CD1c-positive myeloid dendritic cell (primary cell): ENCODE data around the gene EPHB4.
"Not testable (repeated sequence)": the region's sequence is repeated elsewhere in the genome, so short reads cannot be mapped to it uniquely, and the experiment has no call there.

Experiments used
- DNase-seq: peaks from one replicate; pipeline ENCODE4 v3.0.0-alpha.2; 2016; ENCODE audit errors: extremely low spot score

Gene EPHB4

DNA sequence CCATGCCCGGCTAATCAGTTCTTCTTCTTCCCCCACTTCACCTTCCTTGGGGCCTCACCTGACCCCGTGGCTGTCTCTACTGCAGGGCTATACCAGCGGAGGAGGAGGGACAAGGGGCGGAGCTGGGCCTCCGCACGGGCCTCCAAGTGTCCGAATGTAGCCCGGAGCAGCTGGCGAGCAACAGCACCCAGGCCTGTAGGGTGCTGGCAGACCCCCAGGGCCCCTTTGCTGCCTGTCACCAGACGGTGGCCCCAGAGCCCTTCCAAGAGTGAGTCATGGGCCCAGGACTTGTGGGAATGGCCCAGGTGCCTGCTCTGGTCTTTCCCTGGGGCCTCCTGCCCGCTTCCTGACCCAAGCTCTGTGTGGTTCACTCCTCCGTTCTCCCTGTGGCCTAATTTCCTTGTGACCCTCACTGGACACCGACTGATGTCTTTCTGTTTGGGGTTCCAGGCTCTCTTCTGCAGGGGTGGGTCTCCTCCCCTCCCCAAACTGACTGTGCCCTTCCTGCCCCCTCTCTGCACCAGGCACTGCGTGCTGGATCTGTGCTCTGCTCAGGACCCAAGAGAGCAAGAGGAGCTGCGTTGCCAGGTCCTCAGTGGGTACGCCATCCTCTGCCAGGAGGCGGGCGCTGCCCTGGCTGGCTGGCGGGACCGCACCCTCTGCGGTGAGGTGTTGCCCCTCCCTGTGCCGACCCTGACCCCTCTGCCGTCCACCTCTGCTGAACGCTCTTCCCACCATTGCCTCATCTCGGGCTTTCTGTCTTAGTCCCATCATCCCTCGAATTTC lies 35.2 kb downstream of the EPHB4 start:
- DNase-seq = no peak

DNA sequence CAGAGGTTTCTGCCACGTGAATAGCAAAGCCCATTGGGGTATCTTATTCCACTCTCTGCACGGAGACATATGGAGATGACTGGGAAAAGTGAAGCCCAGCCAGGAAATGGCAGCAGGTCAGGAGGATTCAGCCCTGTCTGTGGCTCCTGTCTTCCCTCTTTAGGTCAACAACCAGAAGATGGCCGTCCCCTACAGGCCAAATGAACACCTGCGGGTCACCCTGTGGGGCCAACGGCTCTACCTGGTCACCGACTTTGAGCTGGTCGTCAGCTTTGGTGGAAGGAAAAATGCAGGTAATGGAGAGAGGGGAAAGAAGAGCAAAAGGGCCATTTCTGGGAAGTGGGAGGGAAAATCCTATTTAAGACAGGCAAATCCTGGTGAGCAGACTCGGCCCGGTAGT lies 38.3 kb downstream of the EPHB4 start:
- DNase-seq = no peak

DNA sequence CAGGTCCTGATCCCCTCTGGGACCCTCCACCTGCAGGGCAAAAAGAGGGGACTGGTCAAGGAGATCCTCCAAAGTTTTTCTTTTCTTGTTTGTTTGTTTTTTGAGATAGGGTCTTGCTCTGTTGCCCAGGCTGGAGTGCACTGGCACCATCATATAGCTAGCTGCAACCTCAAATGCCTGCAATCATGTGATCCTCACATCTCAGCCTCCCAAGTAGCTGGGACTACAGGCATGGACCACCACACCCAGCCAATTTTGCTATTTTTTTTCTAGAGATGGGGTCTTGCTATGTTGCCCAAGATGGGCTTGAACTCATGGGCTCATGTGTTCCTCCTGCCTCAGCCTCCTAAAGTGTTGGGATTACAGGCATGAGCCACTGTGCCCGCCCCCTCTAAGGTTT lies 41.0 kb downstream of the EPHB4 start:
- DNase-seq = no peak

DNA sequence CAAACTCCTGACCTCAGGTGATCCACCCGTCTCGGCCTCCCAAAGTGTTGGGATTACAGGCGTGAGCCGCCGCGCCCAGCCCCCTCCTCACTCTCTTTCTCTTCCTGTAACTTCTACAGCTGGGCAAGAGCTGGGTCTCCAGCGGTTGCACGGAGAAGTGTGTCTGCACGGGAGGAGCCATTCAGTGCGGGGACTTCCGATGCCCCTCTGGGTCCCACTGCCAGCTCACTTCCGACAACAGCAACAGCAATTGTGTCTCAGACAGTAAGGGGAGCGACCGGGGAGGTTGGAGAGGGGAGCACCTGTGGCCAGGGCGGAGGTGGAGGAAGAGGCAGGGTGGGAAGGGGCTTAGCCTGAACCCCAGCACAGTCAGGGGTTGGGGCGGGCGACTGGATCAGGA lies 41.4 kb downstream of the EPHB4 start:
- DNase-seq = no peak

DNA sequence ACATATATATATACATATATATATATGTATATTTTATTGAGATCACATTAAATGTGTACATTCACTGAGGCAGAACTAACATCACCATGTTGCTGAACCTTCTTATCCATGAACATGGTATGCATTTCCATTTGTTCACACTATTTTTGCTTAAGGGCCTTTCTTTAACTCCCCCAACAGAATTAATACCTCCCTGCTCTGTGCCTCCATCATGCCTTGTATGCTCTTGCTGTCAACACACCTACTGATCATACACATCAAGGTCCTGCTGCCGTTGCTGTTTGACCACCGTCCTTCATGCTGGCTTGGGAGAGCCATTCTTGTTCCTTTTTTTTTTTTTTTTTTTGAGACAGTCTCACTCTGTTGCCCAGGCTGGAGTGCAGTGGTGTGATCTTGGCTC lies 43.5 kb downstream of the EPHB4 start:
- no peak for DNase-seq

DNA sequence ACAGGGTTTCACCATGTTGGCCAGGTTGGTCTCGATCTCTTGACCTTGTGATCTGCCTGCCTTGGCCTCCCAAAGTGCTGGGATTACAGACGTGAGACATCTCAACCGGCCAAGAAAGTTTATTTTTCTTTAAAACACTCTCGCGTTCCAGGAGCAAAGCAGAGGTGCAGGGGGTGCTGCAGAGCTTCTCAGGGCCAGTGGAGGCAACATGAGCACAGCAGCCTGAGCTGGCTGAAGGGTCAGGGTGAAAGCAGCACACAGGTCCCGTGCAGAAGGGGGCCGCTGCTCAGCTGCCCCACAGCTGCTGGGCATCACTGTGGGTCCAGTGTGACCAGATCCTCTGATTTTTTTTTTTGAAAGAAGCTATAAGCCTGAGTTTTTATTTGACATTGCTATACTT lies 46.1 kb downstream of the EPHB4 start:
- DNase-seq = no peak

DNA sequence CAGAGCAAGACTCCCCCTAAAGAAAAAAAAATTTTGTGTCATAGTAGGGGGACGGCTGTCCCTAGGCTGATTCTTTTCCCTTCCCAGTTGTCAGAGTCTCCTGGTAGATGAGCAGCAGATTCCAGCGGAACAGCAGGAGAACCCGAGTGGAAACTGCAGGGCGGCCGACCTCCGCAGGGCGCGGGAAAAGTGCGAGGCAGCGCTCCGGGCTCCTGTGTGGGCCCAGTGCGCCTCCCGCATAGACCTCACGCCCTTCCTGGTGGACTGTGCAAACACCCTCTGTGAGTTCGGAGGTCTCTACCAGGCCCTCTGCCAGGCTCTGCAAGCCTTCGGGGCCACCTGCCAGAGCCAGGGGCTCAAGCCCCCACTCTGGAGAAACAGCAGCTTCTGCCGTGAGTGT lies 48.0 kb downstream of the EPHB4 start:
- DNase-seq = no peak

DNA sequence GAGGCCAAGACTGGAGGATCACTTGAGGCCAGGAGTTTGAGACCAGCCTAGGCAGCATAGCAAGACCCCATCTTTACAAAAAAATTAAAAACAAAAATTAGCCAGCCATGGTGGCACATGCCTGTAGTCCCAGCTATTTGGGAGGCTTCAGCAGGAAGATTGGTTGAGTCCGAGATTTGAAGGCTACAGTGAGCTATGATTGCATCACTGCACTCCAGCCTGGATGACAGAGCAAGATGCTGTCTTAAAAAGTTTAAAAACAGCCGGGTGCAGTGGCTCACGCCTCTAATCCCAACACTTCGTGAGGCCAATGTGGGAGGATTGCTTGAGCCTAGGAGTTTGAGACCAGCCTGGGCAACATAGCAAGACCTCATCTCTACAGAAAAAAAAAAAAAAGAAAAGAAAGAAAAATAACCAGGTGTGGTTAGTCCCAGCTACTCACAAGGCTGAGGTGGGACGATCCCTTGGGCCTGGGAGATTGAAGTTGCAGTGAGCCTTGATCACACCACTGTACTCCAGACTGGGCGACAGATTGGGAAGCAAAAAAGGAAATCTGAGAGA lies 49.2 kb downstream of the EPHB4 start:
- no peak for DNase-seq

DNA sequence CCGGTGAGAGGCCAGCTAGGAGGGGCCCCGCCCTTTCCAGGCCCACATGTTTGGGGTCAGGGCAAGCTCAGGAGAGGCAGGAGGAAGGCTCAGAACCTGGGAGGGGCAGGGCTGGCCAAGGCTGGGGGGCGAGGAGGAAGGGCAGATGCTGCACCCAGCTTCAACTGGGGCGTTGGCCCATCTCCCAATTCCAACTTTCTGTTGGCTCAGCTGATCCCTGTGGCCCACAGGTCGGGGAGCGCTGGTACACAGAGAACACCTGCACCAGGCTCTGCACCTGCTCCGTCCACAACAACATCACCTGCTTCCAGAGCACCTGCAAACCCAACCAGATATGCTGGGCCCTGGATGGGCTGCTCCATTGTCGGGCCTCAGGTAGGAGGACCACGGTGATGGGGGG lies 53.8 kb downstream of the EPHB4 start:
- no peak for DNase-seq

DNA sequence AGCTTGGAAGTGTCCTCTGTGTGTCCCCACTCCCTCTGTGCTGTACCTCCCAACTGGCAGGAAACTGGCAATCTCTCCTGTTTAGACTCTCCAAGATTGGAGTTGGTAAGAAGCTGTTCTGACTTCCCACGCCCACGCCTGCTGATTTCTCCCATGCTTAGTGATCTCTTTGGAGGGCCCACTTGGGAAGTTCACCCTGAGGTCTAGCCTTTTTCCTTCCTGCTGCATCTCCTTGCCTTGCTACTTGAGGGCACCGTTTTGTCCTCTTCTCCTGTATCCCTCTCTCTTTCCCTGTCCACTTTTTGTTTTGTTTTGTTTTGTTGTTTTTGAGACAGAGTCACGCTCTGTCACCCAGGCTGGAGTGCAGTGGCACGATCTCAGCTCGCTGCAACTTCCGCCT lies 58.5 kb downstream of the EPHB4 start:
- peak; percentile 1 for DNase-seq

DNA sequence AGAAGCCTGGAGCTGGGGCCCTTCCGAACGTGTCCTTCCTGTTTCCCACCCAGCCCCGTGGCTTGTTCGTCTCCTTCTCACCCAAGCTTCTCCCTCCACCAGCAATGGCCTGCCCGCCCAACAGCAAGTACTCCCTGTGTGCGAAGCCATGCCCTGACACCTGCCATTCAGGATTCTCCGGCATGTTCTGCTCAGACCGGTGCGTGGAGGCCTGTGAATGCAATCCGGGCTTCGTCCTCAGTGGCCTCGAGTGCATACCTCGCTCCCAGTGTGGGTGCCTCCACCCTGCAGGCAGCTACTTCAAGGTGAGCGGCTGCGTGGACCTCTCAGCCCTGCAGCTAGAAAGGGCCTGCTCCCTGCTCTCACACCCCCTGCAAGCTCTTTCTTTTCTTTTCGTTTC lies 62.1 kb downstream of the EPHB4 start:
- no peak for DNase-seq

DNA sequence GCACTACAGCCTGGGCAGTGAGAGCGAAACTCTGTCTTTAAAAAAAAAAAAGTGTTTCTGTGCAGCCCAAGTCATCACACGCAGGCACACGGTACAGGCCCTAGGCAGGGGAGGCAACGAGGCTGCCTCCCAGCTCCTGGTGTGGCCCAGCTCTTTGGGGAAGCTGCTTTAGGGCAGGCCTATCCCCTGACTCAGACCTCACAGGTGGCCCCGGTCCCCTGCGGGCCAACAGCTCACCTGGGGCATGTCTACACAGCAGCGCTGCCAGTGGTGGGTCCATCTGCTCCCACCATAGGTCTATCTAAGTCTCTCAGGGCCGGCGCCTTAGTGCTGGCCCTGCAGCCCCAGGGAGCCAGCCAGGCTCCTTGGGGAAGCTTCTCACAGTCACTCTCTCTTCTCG lies 62.5 kb downstream of the EPHB4 start:
- DNase-seq = no peak

DNA sequence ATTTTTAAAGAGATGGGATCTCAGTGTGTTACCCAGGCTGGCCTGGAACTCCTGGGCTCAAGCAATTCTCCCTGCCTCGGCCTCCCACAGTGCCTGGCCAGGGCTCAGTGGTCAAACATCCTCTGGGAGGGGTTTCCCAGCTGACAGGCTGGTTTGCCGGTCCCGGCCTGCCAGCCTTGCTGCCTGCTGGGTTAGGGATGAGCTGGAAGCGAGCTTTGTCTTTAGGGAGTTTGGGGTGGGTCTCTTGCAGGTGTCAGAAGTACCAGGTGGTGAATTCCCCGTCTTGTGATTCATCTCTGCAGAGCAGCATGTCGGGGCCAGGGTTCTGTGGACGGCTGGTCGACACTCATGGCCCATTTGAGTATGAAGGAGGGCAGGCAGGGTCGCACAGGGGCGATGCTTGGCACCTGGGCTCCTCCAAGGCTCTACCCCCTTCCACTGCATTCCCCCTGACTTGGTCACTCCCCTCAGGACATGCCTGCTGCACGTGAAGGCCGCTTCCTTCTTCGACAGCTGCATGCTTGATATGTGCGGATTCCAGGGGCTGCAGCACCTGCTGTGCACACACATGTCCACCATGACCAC lies 63.7 kb downstream of the EPHB4 start:
- no peak for DNase-seq

DNA sequence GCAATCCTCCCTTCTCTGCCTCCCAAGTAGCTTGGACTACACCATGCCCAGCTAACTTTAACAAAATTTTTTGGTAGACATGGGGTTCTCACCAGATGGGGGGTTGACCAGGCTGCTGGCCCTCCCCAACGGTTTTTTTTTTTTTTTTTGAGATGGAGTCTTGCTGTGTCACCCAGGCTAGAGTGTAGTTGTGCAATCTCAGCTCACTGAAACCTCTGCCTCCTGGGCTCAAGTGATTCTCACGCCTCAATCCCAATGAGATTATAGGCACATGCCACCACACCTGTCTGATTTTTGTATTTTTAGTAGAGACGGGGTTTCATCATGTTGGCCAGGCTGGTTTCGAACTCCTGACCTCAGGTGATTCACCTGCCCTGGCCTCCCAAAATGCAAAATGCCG lies 64.5 kb downstream of the EPHB4 start:
- not testable (repeated sequence) for DNase-seq

DNA sequence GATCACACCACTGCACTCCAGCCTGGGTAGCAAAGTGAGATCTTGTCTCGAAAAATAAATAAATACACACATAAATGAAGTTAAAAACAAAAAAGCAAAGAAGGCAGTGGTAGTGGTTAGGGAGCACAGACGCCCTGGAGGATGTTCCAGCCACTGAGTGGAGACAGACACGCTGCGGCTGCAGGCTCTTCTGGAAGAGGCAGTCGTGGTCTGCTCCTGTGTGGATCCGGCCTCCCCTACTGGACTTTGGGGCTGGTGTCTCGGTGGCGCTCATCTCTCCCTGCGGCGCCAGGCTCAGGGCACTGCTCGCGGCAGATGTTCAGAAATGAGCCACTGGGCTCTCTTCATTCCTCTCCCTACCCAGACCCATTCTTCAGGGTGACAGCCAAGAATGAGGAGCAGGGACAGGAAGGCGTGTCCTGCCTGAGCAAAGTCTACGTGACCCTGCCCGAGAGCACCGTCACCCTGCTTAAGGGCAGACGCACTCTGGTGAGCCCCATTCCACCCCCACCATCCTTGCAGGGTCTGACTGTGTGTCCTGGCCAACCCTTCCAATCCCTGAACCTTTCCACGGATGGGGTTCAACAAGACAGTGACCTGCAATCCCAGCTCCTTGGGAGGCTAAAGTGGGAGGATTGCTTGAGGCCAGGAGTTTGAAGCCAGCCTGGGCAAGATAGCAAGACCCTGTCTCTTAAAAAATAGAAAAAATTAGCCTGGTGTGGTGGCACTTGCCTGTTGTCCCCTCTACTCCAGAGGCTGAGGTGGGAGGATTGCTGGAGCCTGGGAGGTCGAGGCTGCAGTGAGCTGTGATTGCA lies 67.8 kb downstream of the EPHB4 start:
- no peak for DNase-seq

DNA sequence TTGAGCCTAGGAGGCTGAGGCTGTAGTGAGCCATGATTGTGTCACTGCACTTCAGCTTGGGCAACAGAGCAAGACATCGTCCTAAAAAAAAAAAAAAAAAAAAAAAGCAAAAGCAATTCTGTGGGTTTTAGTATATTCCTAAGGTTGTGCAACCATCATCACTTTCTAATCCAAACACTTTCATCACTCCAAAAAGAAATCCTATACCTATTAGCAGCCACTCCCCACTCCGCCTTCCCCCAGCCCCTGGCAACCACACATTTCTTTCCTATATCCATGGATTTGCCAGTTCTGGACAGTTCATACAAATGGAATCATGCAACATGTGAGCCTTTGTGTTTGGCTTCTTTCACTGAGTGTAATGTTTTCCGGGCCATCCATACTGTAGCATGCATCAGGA lies 73.6 kb downstream of the EPHB4 start:
- no peak for DNase-seq

DNA sequence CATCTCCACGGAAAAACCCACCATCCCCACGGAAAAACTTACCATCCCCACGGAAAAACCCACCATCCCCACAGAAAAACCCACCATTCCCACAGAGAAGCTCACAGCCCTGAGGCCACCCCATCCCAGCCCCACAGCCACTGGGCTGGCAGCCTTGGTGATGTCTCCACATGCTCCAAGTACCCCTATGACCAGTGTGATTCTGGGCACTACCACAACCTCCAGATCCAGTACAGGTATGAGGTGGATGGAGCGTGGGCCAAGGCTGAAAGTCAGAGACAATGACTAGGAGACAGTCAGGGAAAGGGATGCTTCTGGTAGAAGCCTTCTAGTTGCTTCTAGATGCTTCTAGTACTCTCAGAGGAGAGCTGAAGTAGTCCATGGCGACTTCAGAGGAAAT lies 74.3 kb downstream of the EPHB4 start:
- no peak for DNase-seq
